Thyroid gland (tissue), 4 donors: ENCODE results near the gene PPARG. TPM values are rescaled to one million over a fixed set of nuclear protein-coding genes. Genes with fewer than 3 reads are reported as not detected.
A peak's percentile ranks its signal among the peaks of the same experiment; 100 is the strongest.
"Not testable (repeated sequence)": the region's sequence is repeated elsewhere in the genome, so short reads cannot be mapped to it uniquely, and the experiment has no call there.

Source experiments
- DNase-seq, 2 donors: peaks; one replicate each; pipeline ENCODE4 v3.0.0-alpha.2; 2019
- H3K27ac ChIP-seq, 3 donors: fragments of 200-600 bp; sonication (generic); 1 replicate in 2 of 3; 2 replicates in 1 of 3; pipeline ENCODE4 v1.5.1; 2016 to 2019; ENCODE audit warnings: mild to moderate bottlenecking in 1 of 3, moderate library complexity in 1 of 3
- H3K27me3 ChIP-seq: fragments of 200-600 bp; sonication (generic); one replicate; pipeline ENCODE4 v1.5.1; 2019
- H3K36me3 ChIP-seq, 2 donors: fragments of 200-600 bp; sonication (generic); one replicate each; pipeline ENCODE4 v1.5.1; 2016 to 2019
- H3K4me1 ChIP-seq, 2 donors: fragments of 200-600 bp; sonication (generic); one replicate each; pipeline ENCODE4 v1.5.1; 2017 to 2019
- H3K4me3 ChIP-seq, 3 donors: fragments of 200-600 bp; sonication (generic); replicated peaks in 1 of 3; 1 replicate in 2 of 3; 2 replicates in 1 of 3; pipeline ENCODE4 v1.5.1; 2016; ENCODE audit warnings: mild to moderate bottlenecking in 1 of 3
- H3K9me3 ChIP-seq: fragments of 200-600 bp; sonication (generic); one replicate; pipeline ENCODE4 v1.5.1; 2017
- POLR2A ChIP-seq, 2 donors: fragments of 450-650 bp; IDR thresholded peaks; one replicate each; pipeline ENCODE4 v1.6.1; 2017; ENCODE audit warnings: antibody characterized with exemption in 2 of 2, mild to moderate bottlenecking in 2 of 2, moderate library complexity in 1 of 2
- WGBS, 2 donors: methylation state at CpG; one replicate each; pipeline ENCODE4 v1.1.5; 2017; 5-methylcytosine and 5-hydroxymethylcytosine counted together
- intact Hi-C: fragments of 100-400 bp; cut with DNase I; formaldehyde crosslinking; loops from one replicate; pipeline ENCODE4 v1.15.1; 2023
- total RNA-seq, 4 donors: library from RNA; depleted of rRNA; stranded (reverse); fragments of >200 nt; gene quantifications; one replicate each; pipeline ENCODE4 v1.2.3, GENCODE V29; 2016
- TF ChIP-seq, protein P1 (sequence below), 6 experiments: fragments of 200-600 bp in 3 of 6; fragments of 450-650 bp in 3 of 6; sonication (generic) in 3 of 6; IDR thresholded peaks; one replicate each; pipeline ENCODE4 v1.5.1; 2016 to 2019; ENCODE audit warnings: antibody characterized with exemption in 6 of 6, mild to moderate bottlenecking in 2 of 6, inconsistent platforms in 1 of 6, moderate library complexity in 1 of 6

Gene PPARG
- total RNA-seq, 4 donors from 2014 or later, result 20.0 to 27.3 (median 23.7) TPM

DNA sequence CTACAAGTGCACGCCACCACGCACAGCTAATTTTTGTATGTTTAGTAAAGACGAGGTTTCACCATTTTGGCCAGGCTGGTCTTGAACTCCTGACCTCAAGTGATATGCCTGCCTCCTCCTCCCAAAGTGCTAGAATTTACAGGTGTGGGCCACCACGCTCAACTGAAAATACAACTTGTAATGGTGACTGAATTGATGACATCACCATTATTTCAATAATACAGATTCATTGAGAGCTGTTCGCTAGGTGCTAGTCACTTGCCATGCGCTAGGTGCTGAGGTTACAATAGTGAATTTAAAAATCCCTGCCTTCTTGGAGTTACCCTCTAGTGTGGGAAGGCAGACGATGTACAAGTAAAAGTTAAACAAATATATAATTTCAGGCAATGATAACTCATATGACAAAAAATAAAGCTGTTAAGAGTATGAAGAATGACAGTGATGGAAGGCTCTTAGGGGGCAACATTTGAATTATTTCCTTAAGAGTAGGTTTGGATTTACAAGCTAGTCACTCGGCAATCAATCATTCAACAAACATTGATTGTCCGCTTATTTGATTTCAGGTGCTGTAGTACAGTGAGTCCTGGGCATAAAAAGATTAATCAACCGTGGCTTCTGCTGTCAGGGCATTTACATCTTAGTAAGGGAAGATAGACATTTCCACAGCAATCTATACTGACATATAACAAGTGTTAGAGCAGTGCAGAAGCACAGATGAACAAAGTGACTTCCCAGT is 9.1 kb upstream of the PPARG start:
- 90 to 95% methylated on average over 10 of the region's 10 CpGs for WGBS, 2 donors
- Histone ChIP-seq H3K4me3 (no peak overlapping the region), H3K27me3 (no peaks in the 10 kb centered on the region), H3K9me3 (no peaks in the 10 kb centered on the region), H3K27ac (no peak overlapping the region), H3K4me1 (no peaks in the 10 kb centered on the region), H3K36me3 (no peaks in the 10 kb centered on the region)
- intact Hi-C loops, result loop anchor here (10.0 kb wide), 1 partner anchor 105 kb away; no protein-coding TSS in a partner anchor
- no peak for DNase-seq
- no peak for TF ChIP-seq POLR2A (IDR thresholded peaks at IDR 0.05)
- TF ChIP-seq, protein P1, sequence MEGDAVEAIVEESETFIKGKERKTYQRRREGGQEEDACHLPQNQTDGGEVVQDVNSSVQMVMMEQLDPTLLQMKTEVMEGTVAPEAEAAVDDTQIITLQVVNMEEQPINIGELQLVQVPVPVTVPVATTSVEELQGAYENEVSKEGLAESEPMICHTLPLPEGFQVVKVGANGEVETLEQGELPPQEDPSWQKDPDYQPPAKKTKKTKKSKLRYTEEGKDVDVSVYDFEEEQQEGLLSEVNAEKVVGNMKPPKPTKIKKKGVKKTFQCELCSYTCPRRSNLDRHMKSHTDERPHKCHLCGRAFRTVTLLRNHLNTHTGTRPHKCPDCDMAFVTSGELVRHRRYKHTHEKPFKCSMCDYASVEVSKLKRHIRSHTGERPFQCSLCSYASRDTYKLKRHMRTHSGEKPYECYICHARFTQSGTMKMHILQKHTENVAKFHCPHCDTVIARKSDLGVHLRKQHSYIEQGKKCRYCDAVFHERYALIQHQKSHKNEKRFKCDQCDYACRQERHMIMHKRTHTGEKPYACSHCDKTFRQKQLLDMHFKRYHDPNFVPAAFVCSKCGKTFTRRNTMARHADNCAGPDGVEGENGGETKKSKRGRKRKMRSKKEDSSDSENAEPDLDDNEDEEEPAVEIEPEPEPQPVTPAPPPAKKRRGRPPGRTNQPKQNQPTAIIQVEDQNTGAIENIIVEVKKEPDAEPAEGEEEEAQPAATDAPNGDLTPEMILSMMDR (IDR thresholded peaks at IDR 0.05), result no peak

DNA sequence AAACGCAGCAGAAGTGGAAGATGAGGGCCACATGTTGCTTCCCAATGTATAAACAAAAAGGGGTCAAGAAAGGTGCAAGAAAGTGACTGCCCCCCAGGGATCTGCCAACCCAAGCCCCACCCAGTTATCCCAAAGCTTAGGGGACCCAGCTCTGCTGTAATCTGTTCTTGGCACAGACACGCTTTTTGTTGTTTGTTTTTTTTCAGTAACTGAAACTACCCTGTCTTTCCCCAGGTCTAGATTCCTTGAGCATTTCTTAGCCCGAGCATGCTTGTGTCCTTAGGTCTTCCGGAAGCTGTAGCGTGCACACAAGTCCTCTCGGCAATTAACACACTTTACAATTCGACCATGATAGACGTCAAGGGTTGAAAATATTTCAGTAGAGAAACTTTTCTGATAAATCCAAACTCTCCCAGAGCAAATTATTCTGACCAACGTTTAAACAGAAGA is 8.5 kb upstream of the PPARG start:
- H3K27ac ChIP-seq, result no peak overlapping the region
- no peaks in the 10 kb centered on the region for H3K9me3 ChIP-seq
- no peaks in the 10 kb centered on the region for H3K27me3 ChIP-seq
- TF ChIP-seq, protein P1 (IDR thresholded peaks at IDR 0.05), result no peak
- no peak for TF ChIP-seq POLR2A (IDR thresholded peaks at IDR 0.05)
- WGBS, 2 donors, result 54 to 64% methylated on average over 9 of the region's 9 CpGs
- H3K4me1 ChIP-seq, result no peaks in the 10 kb centered on the region
- no peaks in the 10 kb centered on the region for H3K36me3 ChIP-seq
- DNase-seq, result no peak
- no peak overlapping the region for H3K4me3 ChIP-seq
- intact Hi-C loops, result loop anchor here (10.0 kb wide), 1 partner anchor 106 kb away; no protein-coding TSS in a partner anchor

DNA sequence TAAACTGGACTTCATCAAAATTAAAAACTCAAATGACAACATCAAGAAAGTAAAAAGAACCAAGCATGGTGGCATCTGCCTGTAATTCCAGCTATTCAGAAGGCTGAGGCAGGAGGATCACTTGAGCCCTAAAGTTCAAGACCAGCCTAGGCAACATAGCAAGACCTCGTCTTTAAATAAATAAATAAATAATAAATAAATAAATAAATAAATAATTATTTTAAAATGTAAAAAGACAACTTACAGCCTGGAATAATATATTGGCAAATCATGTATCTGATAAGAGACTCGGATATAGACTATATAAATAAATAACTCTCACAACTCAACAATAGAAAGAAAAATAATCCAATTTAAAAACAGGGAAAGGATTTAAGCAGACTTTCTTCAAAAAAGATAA is 4.3 kb upstream of the PPARG start:
- TF ChIP-seq, protein P1 (IDR thresholded peaks at IDR 0.05), result no peak
- TF ChIP-seq POLR2A (IDR thresholded peaks at IDR 0.05), result no peak
- H3K27ac ChIP-seq, result no peak overlapping the region
- DNase-seq, result no peak
- intact Hi-C loops, result loop anchor here (10.0 kb wide), 1 partner anchor 110 kb away; no protein-coding TSS in a partner anchor
- no peaks in the 10 kb centered on the region for H3K36me3 ChIP-seq
- H3K9me3 ChIP-seq, result no peaks in the 10 kb centered on the region
- 94 to 95% methylated on average over 2 of the region's 2 CpGs for WGBS, 2 donors
- no peaks in the 10 kb centered on the region for H3K27me3 ChIP-seq
- H3K4me3 ChIP-seq, result no peak overlapping the region
- no peaks in the 10 kb centered on the region for H3K4me1 ChIP-seq

DNA sequence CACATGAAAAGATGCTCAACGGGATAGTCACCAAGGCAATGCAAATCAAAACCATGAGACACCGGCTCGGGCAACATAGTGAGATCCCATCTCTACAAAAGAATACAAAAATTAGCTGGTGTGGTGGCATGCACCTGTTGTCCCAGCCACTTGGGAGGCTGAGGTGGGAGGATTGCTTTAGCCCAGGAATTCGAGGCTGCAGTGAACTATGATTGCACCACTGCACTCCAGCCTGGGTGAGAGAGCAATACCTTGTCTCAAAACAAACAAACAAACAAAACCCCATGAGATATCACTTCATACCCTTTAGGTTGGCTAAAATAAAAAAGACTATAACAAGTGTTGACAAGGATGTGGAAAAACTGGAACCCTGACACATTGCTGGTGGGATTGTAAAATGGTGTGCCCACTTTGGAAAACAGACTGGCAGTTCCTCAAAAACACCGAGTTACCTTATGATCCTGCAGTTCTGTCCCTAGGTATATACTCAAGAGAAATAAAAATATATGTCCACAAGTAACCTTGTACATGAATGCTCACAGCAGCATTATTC is 3.8 kb upstream of the PPARG start:
- Histone ChIP-seq H3K4me1 (peaks cover 0 to 4% of the 10 kb centered on the region in 2 donors), H3K4me3 (no peak overlapping the region), H3K36me3 (no peaks in the 10 kb centered on the region), H3K27me3 (no peaks in the 10 kb centered on the region), H3K27ac (no peak overlapping the region), H3K9me3 (no peaks in the 10 kb centered on the region)
- 91 to 95% methylated on average over 5 of the region's 5 CpGs for WGBS, 2 donors
- TF ChIP-seq POLR2A (IDR thresholded peaks at IDR 0.05), result no peak
- DNase-seq, result no peak
- intact Hi-C loops, result loop anchor here (10.0 kb wide), 1 partner anchor 110 kb away; no protein-coding TSS in a partner anchor

DNA sequence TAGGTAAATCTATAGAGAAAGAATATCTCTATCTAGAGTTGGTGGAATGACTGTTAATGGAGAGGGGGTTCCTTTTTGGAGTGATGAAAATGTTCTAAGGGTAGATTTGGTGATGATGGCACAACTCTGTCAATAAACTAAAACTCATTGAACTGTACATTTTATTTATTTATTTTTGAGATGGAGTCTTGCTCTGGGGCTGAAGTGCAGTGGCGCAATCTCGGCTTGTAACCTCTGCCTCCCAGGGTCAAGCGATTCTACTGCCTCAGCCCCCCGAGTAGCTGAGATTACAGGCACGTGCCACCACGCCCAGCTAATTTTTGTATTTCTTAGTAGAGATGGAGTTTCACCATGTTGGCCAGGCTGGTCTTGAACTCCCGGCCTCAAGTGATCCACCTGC is 3.1 kb upstream of the PPARG start:
- H3K27ac ChIP-seq, H3K36me3 ChIP-seq, H3K27me3 ChIP-seq, H3K4me1 ChIP-seq, H3K4me3 ChIP-seq, DNase-seq, H3K9me3 ChIP-seq: not testable (repeated sequence)
- intact Hi-C loops, result loop anchor here (10.0 kb wide), 1 partner anchor 111 kb away; no protein-coding TSS in a partner anchor
- 91 to 95% methylated on average over 7 of the region's 7 CpGs for WGBS, 2 donors

DNA sequence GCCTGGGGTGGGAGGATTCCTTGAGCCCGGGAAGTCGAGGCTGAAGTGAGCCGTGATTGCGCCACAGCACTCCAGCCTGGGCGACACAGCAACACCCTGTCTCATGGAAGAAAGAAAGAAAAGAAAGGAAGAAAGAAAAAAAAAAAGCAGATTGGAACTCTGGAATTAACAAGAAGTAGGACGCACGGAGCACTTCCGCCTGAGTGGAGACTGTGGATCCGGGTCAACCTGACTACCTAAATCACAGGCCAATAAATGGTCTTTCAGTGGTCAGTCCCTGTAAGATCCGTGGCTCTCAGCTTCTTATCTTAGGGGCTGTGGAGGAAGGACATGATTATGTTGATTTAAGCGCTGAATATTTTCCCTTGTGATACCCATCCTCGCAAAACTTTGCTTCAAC is 2.4 kb upstream of the PPARG start:
- peak overlapping the region in 1 of 3 donors; percentile 83 for H3K27ac ChIP-seq
- H3K27me3 ChIP-seq, result no peaks in the 10 kb centered on the region
- H3K4me3 ChIP-seq, result no peak overlapping the region
- intact Hi-C loops, result loop anchor here (10.0 kb wide), 1 partner anchor 112 kb away; no protein-coding TSS in a partner anchor
- H3K36me3 ChIP-seq, result no peaks in the 10 kb centered on the region
- H3K9me3 ChIP-seq, result no peaks in the 10 kb centered on the region
- peaks cover 0 to 5% of the 10 kb centered on the region in 2 donors for H3K4me1 ChIP-seq
- WGBS, 2 donors, result 88% methylated on average over 12 of the region's 12 CpGs
- TF ChIP-seq, protein P1 (IDR thresholded peaks at IDR 0.05), result no peak
- no peak for TF ChIP-seq POLR2A (IDR thresholded peaks at IDR 0.05)
- no peak for DNase-seq
